GM18870 (cell line): Measurements from ENCODE around the gene SLC39A2.
"Not testable (repeated sequence)": the region's sequence is repeated elsewhere in the genome, so short reads cannot be mapped to it uniquely, and the experiment has no call there.

ENCODE experiments used
- ATAC-seq: cut with Tn5 transposase; IDR thresholded peaks from one replicate; pipeline ENCODE4 v1.9.1; 2021; ENCODE audit warnings: moderate library complexity; ENCODE audit not compliant: unreplicated experiment

SLC39A2 gene

GRCh38 chr14:20996521-20996920, 2.6 kb upstream of the SLC39A2 start:
- no peak for ATAC-seq

- no peak for ATAC-seq
These were observed 2.0 kb upstream of the SLC39A2 start for GRCh38 chr14:20997115-20997514.

- ATAC-seq: no peak
These were observed 1.5 kb upstream of the SLC39A2 start for GRCh38 chr14:20997564-20997963.

- ATAC-seq: no peak
These were observed 954 bp upstream of the SLC39A2 start for GRCh38 chr14:20998139-20998538.

- no peak for ATAC-seq
These were observed 498 bp downstream of the SLC39A2 start for GRCh38 chr14:20999591-20999990.

GRCh38 chr14:21001218-21001617, 2.1 kb downstream of the SLC39A2 start:
- no peak for ATAC-seq

GRCh38 chr14:21003788-21004346, 4.8 kb downstream of the SLC39A2 start:
- no peak for ATAC-seq

- ATAC-seq: not testable (repeated sequence)
These were observed 10.6 kb downstream of the SLC39A2 start for GRCh38 chr14:21009721-21010120.

GRCh38 chr14:21011136-21011535, 12.0 kb downstream of the SLC39A2 start:
- no peak for ATAC-seq

GRCh38 chr14:21014761-21015190, 15.7 kb downstream of the SLC39A2 start:
- no peak for ATAC-seq

GRCh38 chr14:21015312-21015711, 16.2 kb downstream of the SLC39A2 start:
- no peak for ATAC-seq

GRCh38 chr14:21016413-21017190, 17.5 kb downstream of the SLC39A2 start:
- ATAC-seq: no peak

- ATAC-seq: no peak
These were observed 18.6 kb downstream of the SLC39A2 start for GRCh38 chr14:21017528-21018245.

- no peak for ATAC-seq
These were observed 19.2 kb downstream of the SLC39A2 start for GRCh38 chr14:21018286-21018685.

GRCh38 chr14:21018781-21019180, 19.7 kb downstream of the SLC39A2 start:
- no peak for ATAC-seq

- ATAC-seq: no peak
These were observed 20.3 kb downstream of the SLC39A2 start for GRCh38 chr14:21019366-21019765.

GRCh38 chr14:21020977-21021545, 22.0 kb downstream of the SLC39A2 start:
- ATAC-seq: no peak

GRCh38 chr14:21022686-21023085, 23.6 kb downstream of the SLC39A2 start:
- ATAC-seq: no peak

GRCh38 chr14:21023174-21023573, 24.1 kb downstream of the SLC39A2 start:
- no peak for ATAC-seq

- no peak for ATAC-seq
These were observed 24.9 kb downstream of the SLC39A2 start for GRCh38 chr14:21023817-21024584.
